HepG2 (cell line): ENCODE results near the gene HRH3. TPM values are rescaled to one million over a fixed set of nuclear protein-coding genes. Genes with fewer than 3 reads are reported as not detected.

Experiments
- CAMTA2 ChIP-seq: sonication (generic); formaldehyde crosslinking; IDR thresholded peaks from 2 replicates; pipeline ENCODE4 v1.4.0; 2020; ENCODE audit warnings: mild to moderate bottlenecking, missing genetic modification reagents, borderline replicate concordance
- ERF ChIP-seq: IDR thresholded peaks from 2 replicates; pipeline ENCODE4 v1.6.1; 2018; ENCODE audit warnings: missing biosample characterization, missing genetic modification reagents
- FOXA3 ChIP-seq: IDR thresholded peaks from 2 replicates; pipeline ENCODE4 v1.6.1; 2016; ENCODE audit warnings: missing genetic modification reagents, missing compliant biosample characterization
- HNF4A ChIP-seq: sonication (generic); formaldehyde crosslinking; IDR thresholded peaks from 2 replicates; pipeline ENCODE4 v1.4.0; 2020; ENCODE audit warnings: missing genetic modification reagents
- HNRNPLL ChIP-seq: fragments of 200-400 bp; formaldehyde crosslinking; IDR thresholded peaks from 2 replicates; pipeline ENCODE4 v1.6.1; 2017; ENCODE audit warnings: mild to moderate bottlenecking, low read depth, low read length; ENCODE audit not compliant: poor library complexity, severe bottlenecking
- SRF ChIP-seq: IDR thresholded peaks from 2 replicates; pipeline ENCODE4 v1.6.1; 2011; ENCODE audit warnings: mild to moderate bottlenecking, low read depth, low read length, moderate library complexity
- ZNF326 ChIP-seq: sonication (generic); formaldehyde crosslinking; IDR thresholded peaks from 2 replicates; pipeline ENCODE4 v1.4.0; 2020; ENCODE audit warnings: missing genetic modification reagents, borderline replicate concordance
- ZNF547 ChIP-seq: sonication (generic); formaldehyde crosslinking; IDR thresholded peaks from 2 replicates; pipeline ENCODE4 v1.5.1; 2020; ENCODE audit warnings: mild to moderate bottlenecking, missing genetic modification reagents
- ZNF549 ChIP-seq: sonication (generic); formaldehyde crosslinking; IDR thresholded peaks from 2 replicates; pipeline ENCODE4 v1.5.0; 2020; ENCODE audit warnings: missing genetic modification reagents
- polyA plus RNA-seq, 8 experiments: library from polyadenylated mRNA; depleted of rRNA in 3 of 8; stranded (reverse) in 7 of 8; unstranded in 1 of 8; fragments of >200 nt; fragmentation: Illumina TruSeq in 4 of 8; extraction: Trizol in 4 of 8; gene quantifications; 2 replicates each; pipeline versions ENCODE4 v1.2.1 to v1.2.3, GENCODE V29; 2011 to 2016; ENCODE audit warnings: low read depth in 4 of 8, missing spikeins in 1 of 8, mixed read lengths in 1 of 8; ENCODE audit not compliant: insufficient read depth in 1 of 8
- total RNA-seq, 5 experiments: library from RNA; depleted of rRNA; stranded (reverse); fragments of >200 nt; fragmentation: Illumina TruSeq; extraction: Trizol; gene quantifications; 2 replicates each; pipeline ENCODE4 v1.2.3, GENCODE V29; 2016; ENCODE audit warnings: low read depth in 1 of 5
- TF ChIP-seq, protein P1 (sequence below): IDR thresholded peaks from 2 replicates; pipeline ENCODE4 v1.6.1; 2016; ENCODE audit warnings: missing biosample characterization, missing genetic modification reagents, low read depth
- TF ChIP-seq, protein P2 (sequence below): sonication (generic); IDR thresholded peaks from 2 replicates; pipeline ENCODE4 v1.6.1; 2016; ENCODE audit warnings: low read depth, borderline replicate concordance
- TF ChIP-seq, protein P3 (sequence below): fragments of 450-650 bp; IDR thresholded peaks from 2 replicates; pipeline ENCODE4 v1.6.1; 2016
- TF ChIP-seq, protein P4 (sequence below): sonication (generic); formaldehyde crosslinking; conservative IDR thresholded peaks from 2 replicates; pipeline ENCODE4 v1.4.0; 2020; ENCODE audit warnings: mild to moderate bottlenecking, missing genetic modification reagents, moderate library complexity
- TF ChIP-seq, protein P5 (sequence below), 2 experiments: sonication (generic) in 1 of 2; formaldehyde crosslinking in 1 of 2; IDR thresholded peaks; 2 replicates each; pipeline versions ENCODE4 v1.6.1 to v1.9.0; 2014 to 2022; ENCODE audit warnings: antibody characterized with exemption in 1 of 2, borderline replicate concordance in 1 of 2, inconsistent platforms in 1 of 2, low read depth in 1 of 2, missing genetic modification reagents in 1 of 2

The HRH3 gene
- total and polyA plus RNA-seq, 2 of the 13 experiments (the other 11 are each of a cell fraction or from before 2014, with no cell fraction given), result 0.18 TPM; not detected in 1

DNA sequence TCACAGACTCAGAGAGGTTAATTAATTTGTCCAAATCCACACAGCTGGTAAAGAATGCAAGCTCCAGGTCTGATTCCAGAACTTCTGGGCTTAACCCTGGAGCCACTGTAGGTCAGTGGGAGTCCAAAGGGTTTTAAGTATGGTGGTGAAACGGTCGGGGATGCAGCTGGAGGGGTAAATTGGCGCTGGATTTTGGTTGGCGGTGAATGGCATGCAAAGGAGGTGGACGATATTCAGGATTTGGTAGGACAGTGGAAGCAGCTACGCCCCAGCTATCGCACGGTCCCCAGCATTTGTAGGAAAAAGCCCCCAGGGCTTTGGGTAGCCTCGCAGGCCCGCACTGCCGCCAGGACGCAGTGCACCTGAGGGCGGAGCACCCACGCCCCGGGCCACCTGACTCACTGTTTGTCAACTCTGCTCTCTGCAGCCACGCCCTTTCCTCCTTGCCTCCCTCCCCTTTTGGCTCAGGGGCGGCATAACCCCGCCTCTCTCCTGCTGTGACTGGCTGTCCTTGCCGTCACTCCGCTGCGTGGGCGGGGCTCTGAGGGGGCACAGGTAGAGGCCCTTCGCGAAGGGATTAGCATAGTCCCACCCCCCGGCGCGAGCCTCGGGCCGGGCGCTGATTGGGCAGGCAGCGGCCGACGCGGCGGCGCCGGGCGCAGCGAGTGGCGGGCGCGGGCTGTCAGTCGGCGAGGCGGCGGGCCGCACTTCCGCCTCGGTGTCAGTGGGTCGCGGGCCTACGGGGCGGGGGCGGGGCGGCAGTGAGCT lies 17.9 kb upstream of the HRH3 start, which contains the start of gene OSBPL2 (continued):
- TF ChIP-seq, protein P1, sequence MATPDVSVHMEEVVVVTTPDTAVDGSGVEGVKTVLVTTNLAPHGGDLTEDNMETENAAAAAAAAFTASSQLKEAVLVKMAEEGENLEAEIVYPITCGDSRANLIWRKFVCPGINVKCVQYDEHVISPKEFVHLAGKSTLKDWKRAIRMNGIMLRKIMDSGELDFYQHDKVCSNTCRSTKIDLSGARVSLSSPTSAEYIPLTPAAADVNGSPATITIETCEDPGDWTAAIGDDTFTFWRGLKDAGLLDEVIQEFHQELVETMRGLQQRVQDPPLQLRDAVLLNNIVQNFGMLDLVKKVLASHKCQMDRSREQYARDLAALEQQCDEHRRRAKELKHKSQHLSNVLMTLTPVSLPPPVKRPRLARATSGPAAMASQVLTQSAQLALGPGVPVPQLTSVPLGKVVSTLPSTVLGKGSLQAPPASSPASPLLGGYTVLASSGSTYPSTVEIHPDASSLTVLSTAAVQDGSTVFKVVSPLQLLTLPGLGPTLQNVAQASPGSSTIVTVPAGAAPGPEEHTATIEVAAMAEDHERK (CRISPR knock-in tag), result no peak
- TF ChIP-seq FOXA3 (CRISPR knock-in tag) (peak; percentile 82), ZNF547 (peak; percentile 74; the same call in 1 of the 2 replicates), HNRNPLL (peak; percentile 70), SRF (peak; percentile 95), HNF4A (CRISPR knock-in tag) (no peak), ZNF549 (no peak), CAMTA2 (CRISPR knock-in tag) (no peak; the same call in 1 of the 2 replicates), ZNF326 (no peak), ERF (CRISPR knock-in tag) (peak; percentile 61; the same call in 1 of the 2 replicates)
- TF ChIP-seq, protein P2, sequence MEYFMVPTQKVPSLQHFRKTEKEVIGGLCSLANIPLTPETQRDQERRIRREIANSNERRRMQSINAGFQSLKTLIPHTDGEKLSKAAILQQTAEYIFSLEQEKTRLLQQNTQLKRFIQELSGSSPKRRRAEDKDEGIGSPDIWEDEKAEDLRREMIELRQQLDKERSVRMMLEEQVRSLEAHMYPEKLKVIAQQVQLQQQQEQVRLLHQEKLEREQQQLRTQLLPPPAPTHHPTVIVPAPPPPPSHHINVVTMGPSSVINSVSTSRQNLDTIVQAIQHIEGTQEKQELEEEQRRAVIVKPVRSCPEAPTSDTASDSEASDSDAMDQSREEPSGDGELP, result peak; percentile 93; the same call in 1 of the 2 replicates
- TF ChIP-seq, protein P3, sequence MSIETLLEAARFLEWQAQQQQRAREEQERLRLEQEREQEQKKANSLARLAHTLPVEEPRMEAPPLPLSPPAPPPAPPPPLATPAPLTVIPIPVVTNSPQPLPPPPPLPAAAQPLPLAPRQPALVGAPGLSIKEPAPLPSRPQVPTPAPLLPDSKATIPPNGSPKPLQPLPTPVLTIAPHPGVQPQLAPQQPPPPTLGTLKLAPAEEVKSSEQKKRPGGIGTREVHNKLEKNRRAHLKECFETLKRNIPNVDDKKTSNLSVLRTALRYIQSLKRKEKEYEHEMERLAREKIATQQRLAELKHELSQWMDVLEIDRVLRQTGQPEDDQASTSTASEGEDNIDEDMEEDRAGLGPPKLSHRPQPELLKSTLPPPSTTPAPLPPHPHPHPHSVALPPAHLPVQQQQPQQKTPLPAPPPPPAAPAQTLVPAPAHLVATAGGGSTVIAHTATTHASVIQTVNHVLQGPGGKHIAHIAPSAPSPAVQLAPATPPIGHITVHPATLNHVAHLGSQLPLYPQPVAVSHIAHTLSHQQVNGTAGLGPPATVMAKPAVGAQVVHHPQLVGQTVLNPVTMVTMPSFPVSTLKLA, result peak; percentile 90
- TF ChIP-seq, protein P4, sequence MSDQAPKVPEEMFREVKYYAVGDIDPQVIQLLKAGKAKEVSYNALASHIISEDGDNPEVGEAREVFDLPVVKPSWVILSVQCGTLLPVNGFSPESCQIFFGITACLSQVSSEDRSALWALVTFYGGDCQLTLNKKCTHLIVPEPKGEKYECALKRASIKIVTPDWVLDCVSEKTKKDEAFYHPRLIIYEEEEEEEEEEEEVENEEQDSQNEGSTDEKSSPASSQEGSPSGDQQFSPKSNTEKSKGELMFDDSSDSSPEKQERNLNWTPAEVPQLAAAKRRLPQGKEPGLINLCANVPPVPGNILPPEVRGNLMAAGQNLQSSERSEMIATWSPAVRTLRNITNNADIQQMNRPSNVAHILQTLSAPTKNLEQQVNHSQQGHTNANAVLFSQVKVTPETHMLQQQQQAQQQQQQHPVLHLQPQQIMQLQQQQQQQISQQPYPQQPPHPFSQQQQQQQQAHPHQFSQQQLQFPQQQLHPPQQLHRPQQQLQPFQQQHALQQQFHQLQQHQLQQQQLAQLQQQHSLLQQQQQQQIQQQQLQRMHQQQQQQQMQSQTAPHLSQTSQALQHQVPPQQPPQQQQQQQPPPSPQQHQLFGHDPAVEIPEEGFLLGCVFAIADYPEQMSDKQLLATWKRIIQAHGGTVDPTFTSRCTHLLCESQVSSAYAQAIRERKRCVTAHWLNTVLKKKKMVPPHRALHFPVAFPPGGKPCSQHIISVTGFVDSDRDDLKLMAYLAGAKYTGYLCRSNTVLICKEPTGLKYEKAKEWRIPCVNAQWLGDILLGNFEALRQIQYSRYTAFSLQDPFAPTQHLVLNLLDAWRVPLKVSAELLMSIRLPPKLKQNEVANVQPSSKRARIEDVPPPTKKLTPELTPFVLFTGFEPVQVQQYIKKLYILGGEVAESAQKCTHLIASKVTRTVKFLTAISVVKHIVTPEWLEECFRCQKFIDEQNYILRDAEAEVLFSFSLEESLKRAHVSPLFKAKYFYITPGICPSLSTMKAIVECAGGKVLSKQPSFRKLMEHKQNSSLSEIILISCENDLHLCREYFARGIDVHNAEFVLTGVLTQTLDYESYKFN (CRISPR knock-in tag), result peak; percentile 45
- TF ChIP-seq, protein P5, sequence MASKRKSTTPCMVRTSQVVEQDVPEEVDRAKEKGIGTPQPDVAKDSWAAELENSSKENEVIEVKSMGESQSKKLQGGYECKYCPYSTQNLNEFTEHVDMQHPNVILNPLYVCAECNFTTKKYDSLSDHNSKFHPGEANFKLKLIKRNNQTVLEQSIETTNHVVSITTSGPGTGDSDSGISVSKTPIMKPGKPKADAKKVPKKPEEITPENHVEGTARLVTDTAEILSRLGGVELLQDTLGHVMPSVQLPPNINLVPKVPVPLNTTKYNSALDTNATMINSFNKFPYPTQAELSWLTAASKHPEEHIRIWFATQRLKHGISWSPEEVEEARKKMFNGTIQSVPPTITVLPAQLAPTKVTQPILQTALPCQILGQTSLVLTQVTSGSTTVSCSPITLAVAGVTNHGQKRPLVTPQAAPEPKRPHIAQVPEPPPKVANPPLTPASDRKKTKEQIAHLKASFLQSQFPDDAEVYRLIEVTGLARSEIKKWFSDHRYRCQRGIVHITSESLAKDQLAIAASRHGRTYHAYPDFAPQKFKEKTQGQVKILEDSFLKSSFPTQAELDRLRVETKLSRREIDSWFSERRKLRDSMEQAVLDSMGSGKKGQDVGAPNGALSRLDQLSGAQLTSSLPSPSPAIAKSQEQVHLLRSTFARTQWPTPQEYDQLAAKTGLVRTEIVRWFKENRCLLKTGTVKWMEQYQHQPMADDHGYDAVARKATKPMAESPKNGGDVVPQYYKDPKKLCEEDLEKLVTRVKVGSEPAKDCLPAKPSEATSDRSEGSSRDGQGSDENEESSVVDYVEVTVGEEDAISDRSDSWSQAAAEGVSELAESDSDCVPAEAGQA (IDR thresholded peaks at IDR 0.05; ENCODE audit: low read depth), result peak; percentile 74
- TF ChIP-seq, protein P5 (CRISPR knock-in tag; IDR thresholded peaks at IDR 0.05; ENCODE audit: borderline replicate concordance), result no peak
